Upper lobe of left lung (tissue), 4 donors: ENCODE results near the gene ZFHX3.

Experiments used
- CTCF ChIP-seq, 6 experiments: fragments of 450-650 bp in 4 of 6; fragments of 200-600 bp in 2 of 6; sonication (generic) in 2 of 6; IDR thresholded peaks; one replicate each; pipeline ENCODE4 v1.5.1; 2016 to 2019; ENCODE audit warnings: antibody characterized with exemption in 6 of 6
- POLR2A ChIP-seq, 4 donors: fragments of 450-650 bp; IDR thresholded peaks; one replicate each; pipeline ENCODE4 v1.5.1; 2016 to 2017; ENCODE audit warnings: antibody characterized with exemption in 4 of 4, mild to moderate bottlenecking in 2 of 4
- POLR2AphosphoS5 ChIP-seq, 2 donors: sonication (generic); formaldehyde crosslinking; IDR thresholded peaks; one replicate each; pipeline ENCODE4 v1.5.1; 2017; ENCODE audit warnings: antibody characterized with exemption in 2 of 2

GRCh38 chr16:73006026-73006425 is 41.9 kb downstream of the ZFHX3 start:
- TF ChIP-seq POLR2A (IDR thresholded peaks at IDR 0.05): no peak
- TF ChIP-seq CTCF (IDR thresholded peaks at IDR 0.05): no peak
- no peak for TF ChIP-seq POLR2AphosphoS5 (IDR thresholded peaks at IDR 0.05)
